DOHH2 (cell line): ENCODE measurements around the gene CTPS2.
"Not testable (repeated sequence)": the region's sequence is repeated elsewhere in the genome, so short reads cannot be mapped to it uniquely, and the experiment has no call there.

ENCODE experiments used
- H3F3A ChIP-seq: fragments of 200-600 bp; sonication (generic), shearing (Covaris generic); 2 replicates; pipeline ENCODE4 v1.6.0; 2016; ENCODE audit warnings: antibody characterized with exemption, mild to moderate bottlenecking; ENCODE audit not compliant: control insufficient read depth, insufficient read depth
- H3K27ac ChIP-seq: fragments of 200-600 bp; sonication (generic); 2 replicates; pipeline ENCODE4 v1.5.1; 2014; ENCODE audit warnings: low read depth, mild to moderate bottlenecking, low read length, moderate library complexity
- H3K27me3 ChIP-seq: fragments of 200-600 bp; sonication (generic); 2 replicates; pipeline ENCODE4 v1.6.1; 2014; ENCODE audit warnings: mild to moderate bottlenecking, low read length, mixed read lengths; ENCODE audit not compliant: control insufficient read depth
- H3K36me3 ChIP-seq: fragments of 200-600 bp; sonication (generic); 2 replicates; pipeline ENCODE4 v1.6.1; 2014; ENCODE audit warnings: mild to moderate bottlenecking, low read length, moderate library complexity, mixed read lengths; ENCODE audit not compliant: control insufficient read depth
- H3K4me1 ChIP-seq: fragments of 200-600 bp; sonication (generic); 2 replicates; pipeline ENCODE4 v1.6.1; 2014; ENCODE audit warnings: mild to moderate bottlenecking, low read length, mixed read lengths; ENCODE audit not compliant: control insufficient read depth
- H3K4me2 ChIP-seq: fragments of 200-600 bp; sonication (generic); 2 replicates; pipeline ENCODE4 v1.6.0; 2014; ENCODE audit warnings: mild to moderate bottlenecking, low read length, moderate library complexity
- H3K4me3 ChIP-seq: fragments of 200-600 bp; sonication (generic); 2 replicates; pipeline ENCODE4 v1.5.1; 2014; ENCODE audit warnings: mild to moderate bottlenecking, low read length, mixed read lengths
- H3K79me2 ChIP-seq: fragments of 200-600 bp; sonication (generic); 2 replicates; pipeline ENCODE4 v1.6.1; 2014; ENCODE audit warnings: mild to moderate bottlenecking, low read length, mixed read lengths; ENCODE audit not compliant: control insufficient read depth
- H3K9me2 ChIP-seq: fragments of 200-600 bp; sonication (generic); replicated peaks from 2 replicates; pipeline ENCODE4 v1.6.1; 2014; ENCODE audit warnings: mild to moderate bottlenecking, low read length, mixed read lengths; ENCODE audit not compliant: control insufficient read depth
- H3K9me3 ChIP-seq: fragments of 200-600 bp; sonication (generic); 2 replicates; pipeline ENCODE4 v1.6.1; 2014; ENCODE audit warnings: antibody characterized with exemption, low read length, mixed read lengths; ENCODE audit not compliant: control insufficient read depth, insufficient read depth
- H4K20me1 ChIP-seq: fragments of 200-600 bp; sonication (generic); 2 replicates; pipeline ENCODE4 v1.6.0; 2014; ENCODE audit warnings: low read depth, mild to moderate bottlenecking, antibody characterized with exemption, low read length, moderate library complexity; ENCODE audit not compliant: control insufficient read depth, insufficient read depth
- EZH2phosphoT487 ChIP-seq: fragments of 200-600 bp; sonication (generic); IDR thresholded peaks from 2 replicates; pipeline ENCODE4 v1.6.1; 2017; ENCODE audit warnings: borderline replicate concordance, mild to moderate bottlenecking, antibody characterized with exemption, low read length, moderate library complexity, mixed read lengths
- TF ChIP-seq, protein P1 (sequence below): fragments of 200-600 bp; sonication (generic); IDR thresholded peaks from one replicate; pipeline ENCODE4 v1.5.1; 2014; ENCODE audit warnings: antibody characterized with exemption, mild to moderate bottlenecking, low read depth, low read length; ENCODE audit not compliant: poor library complexity, severe bottlenecking

Gene CTPS2

GRCh38 chrX:16610121-16610621, 102.3 kb downstream of the CTPS2 start:
- H3K4me3 ChIP-seq = no peak overlapping the region
- no peaks in the 10 kb centered on the region for H3F3A ChIP-seq
- H3K27me3 ChIP-seq = no peaks in the 10 kb centered on the region
- H3K27ac ChIP-seq = no peak overlapping the region
- no peaks in the 10 kb centered on the region for H4K20me1 ChIP-seq
- H3K36me3 ChIP-seq = peaks cover 14% of the 10 kb centered on the region
- H3K4me2 ChIP-seq = no peak overlapping the region
- no peaks in the 10 kb centered on the region for H3K9me3 ChIP-seq
- H3K4me1 ChIP-seq = no peaks in the 10 kb centered on the region
- no peak for TF ChIP-seq EZH2phosphoT487
- TF ChIP-seq, protein P1, sequence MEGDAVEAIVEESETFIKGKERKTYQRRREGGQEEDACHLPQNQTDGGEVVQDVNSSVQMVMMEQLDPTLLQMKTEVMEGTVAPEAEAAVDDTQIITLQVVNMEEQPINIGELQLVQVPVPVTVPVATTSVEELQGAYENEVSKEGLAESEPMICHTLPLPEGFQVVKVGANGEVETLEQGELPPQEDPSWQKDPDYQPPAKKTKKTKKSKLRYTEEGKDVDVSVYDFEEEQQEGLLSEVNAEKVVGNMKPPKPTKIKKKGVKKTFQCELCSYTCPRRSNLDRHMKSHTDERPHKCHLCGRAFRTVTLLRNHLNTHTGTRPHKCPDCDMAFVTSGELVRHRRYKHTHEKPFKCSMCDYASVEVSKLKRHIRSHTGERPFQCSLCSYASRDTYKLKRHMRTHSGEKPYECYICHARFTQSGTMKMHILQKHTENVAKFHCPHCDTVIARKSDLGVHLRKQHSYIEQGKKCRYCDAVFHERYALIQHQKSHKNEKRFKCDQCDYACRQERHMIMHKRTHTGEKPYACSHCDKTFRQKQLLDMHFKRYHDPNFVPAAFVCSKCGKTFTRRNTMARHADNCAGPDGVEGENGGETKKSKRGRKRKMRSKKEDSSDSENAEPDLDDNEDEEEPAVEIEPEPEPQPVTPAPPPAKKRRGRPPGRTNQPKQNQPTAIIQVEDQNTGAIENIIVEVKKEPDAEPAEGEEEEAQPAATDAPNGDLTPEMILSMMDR = no peak
- H3K9me2 ChIP-seq = no peaks in the 10 kb centered on the region
- H3K79me2 ChIP-seq = no peaks in the 10 kb centered on the region

GRCh38 chrX:16606142-16606720, 106.2 kb downstream of the CTPS2 start:
- Histone ChIP-seq H3K4me2 (no peak overlapping the region), H3K27ac (no peak overlapping the region), H3K9me2 (no peaks in the 10 kb centered on the region), H3K9me3 (no peaks in the 10 kb centered on the region), H3F3A (no peaks in the 10 kb centered on the region), H3K27me3 (no peaks in the 10 kb centered on the region), H3K36me3 (peaks cover 14% of the 10 kb centered on the region), H3K79me2 (no peaks in the 10 kb centered on the region), H4K20me1 (no peaks in the 10 kb centered on the region), H3K4me3 (no peak overlapping the region), H3K4me1 (peaks cover 14% of the 10 kb centered on the region)
- TF ChIP-seq EZH2phosphoT487 = no peak

DNA sequence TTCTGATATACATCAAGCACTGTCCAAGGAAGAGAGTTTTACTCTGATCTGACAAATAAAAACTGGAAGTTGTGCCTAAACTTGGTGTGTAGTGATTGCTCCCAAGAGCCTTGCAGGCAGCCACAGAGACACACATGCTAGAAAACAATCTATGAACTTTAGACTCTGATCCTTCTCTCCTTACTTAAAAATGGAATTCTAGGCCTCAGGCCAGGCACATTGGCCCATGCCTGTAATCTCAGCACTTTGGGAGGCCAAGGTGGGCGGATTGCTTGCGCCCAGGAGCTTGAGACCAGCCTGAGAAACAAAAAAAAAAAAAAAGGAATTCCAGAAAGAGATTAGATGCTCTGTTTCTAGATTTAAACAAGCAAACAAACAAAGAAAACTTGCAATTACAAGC, 108.1 kb downstream of the CTPS2 start:
- H3K4me3 ChIP-seq = no peak overlapping the region
- H3K27me3 ChIP-seq = no peaks in the 10 kb centered on the region
- no peak overlapping the region; the same call in 1 of the 2 replicates for H3K27ac ChIP-seq
- no peaks in the 10 kb centered on the region for H3K79me2 ChIP-seq
- H3K9me3 ChIP-seq = no peaks in the 10 kb centered on the region
- no peaks in the 10 kb centered on the region for H3K9me2 ChIP-seq
- no peaks in the 10 kb centered on the region for H4K20me1 ChIP-seq
- H3K36me3 ChIP-seq = peaks cover 10% of the 10 kb centered on the region
- TF ChIP-seq, protein P1 = no peak
- TF ChIP-seq EZH2phosphoT487 = no peak
- no peaks in the 10 kb centered on the region for H3F3A ChIP-seq
- H3K4me2 ChIP-seq = no peak overlapping the region
- peaks cover 14% of the 10 kb centered on the region for H3K4me1 ChIP-seq

DNA sequence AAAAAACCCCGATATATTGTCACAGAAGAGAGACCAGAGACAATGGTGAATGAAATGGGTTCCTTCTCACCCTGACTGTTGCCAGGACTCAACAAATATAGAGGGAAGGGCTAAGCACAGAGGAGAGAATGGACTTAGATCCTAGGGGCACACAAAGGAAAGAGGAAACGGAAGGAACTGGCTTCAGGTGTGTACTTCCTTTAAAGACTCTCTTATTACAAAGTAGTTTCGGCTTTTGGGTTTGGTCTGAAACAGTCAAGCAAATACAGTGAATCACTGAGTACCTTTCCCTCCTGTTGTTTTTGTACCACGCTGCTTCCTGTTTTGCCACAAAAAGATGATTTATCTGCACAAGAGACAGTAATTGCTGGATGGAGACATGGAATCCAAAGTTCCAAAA, 108.6 kb downstream of the CTPS2 start:
- Histone ChIP-seq H3K4me3 (no peak overlapping the region), H3K79me2 (no peaks in the 10 kb centered on the region), H3F3A (no peaks in the 10 kb centered on the region), H3K4me1 (peaks cover 14% of the 10 kb centered on the region), H3K27ac (no peak overlapping the region; the same call in 1 of the 2 replicates), H3K9me2 (no peaks in the 10 kb centered on the region), H4K20me1 (no peaks in the 10 kb centered on the region), H3K9me3 (no peaks in the 10 kb centered on the region), H3K36me3 (peaks cover 10% of the 10 kb centered on the region), H3K27me3 (no peaks in the 10 kb centered on the region), H3K4me2 (no peak overlapping the region)
- TF ChIP-seq EZH2phosphoT487 = no peak

DNA sequence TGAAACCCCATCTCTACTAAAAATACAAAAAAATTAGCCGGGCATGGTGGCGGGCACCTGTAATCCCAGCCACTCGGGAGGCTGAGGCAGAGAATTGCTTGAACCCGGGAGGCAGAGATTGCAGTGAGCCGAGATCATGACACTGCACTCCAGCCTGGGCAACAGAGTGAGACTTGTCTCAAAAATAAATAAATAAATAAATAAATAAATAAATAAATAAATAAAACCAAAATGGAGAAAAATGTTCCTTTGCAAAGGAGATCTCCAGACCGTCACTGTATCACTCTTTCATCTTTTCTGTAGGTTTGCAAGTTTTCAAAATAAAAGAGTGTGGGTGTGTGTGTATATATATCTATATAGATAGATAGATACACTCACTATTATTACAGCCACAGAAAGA, 109.2 kb downstream of the CTPS2 start:
- H3K27ac ChIP-seq, H3K4me2 ChIP-seq, H3F3A ChIP-seq, H3K4me3 ChIP-seq, H3K79me2 ChIP-seq, H3K9me3 ChIP-seq, H3K9me2 ChIP-seq, H3K27me3 ChIP-seq, H4K20me1 ChIP-seq: not testable (repeated sequence)
- peaks cover 10% of the 10 kb centered on the region for H3K36me3 ChIP-seq
- peaks cover 14% of the 10 kb centered on the region for H3K4me1 ChIP-seq
